NCI-H1436 (cell line): ENCODE data around the gene SNRNP25.

ENCODE experiments used
- DNase-seq: peaks from one replicate; lab custom pipeline; 2025; lab: John Stamatoyannopoulos, UW

The SNRNP25 gene

DNA sequence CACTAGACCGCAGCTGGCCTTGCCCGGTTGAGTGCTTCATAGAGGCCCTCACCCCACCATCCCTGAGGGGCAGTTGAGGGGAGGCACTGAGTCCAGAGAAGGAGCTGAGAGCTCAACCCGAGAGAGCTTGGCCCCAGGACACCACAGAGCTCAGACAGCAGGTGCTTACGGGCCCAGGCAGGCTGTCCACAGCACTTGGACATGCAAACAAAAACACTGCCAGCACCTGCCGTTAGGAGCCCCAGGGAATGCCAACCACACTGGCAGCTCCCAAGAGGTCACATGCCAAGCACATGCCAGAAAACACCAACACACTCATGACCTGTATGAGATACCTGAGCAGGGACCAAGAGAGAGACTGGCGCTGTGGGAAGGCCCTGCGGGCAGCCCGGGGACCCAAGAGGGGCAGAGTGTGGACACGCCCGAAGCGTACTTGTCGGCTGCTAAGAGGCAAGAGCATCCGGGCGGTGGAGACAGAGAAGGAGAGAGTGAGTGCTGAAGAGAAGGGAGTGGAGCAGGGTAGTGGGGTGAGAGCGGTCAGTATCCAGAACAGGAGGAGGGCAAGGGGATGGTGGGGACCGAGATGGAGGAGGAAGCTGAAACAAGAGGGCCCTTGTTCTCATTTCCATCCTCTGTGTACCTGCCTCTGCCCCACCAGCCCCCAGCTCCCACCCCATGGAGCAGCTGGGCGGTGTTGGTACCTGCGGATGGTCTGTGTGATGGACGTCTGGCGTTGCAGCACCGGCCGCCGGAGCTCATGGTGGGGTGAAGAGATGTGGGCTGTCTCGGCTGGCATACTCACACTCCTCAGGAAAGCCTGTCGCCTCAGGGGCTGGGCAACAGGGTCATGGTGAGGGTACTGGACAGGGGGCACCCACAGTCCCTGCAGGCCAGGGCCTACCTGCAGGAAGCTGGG is 10.6 kb downstream of the SNRNP25 start:
- no peak for DNase-seq

DNA sequence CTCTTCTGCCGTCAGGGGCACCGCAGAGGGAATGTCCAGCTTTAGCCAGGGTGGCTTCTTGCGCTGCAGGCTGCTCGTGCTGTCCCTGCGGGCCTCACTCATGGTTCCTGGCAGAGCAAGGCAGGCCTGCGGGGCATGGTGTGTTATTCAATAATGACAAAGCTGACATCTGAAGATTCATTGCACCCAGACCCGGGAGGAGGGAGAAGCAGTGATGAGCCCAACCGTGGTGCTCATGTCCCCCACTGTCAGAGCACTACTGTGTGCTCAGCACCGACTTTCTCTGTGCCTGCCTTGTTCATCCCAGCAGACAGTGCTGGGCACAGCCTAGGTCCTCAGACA is 11.3 kb downstream of the SNRNP25 start:
- no peak for DNase-seq

DNA sequence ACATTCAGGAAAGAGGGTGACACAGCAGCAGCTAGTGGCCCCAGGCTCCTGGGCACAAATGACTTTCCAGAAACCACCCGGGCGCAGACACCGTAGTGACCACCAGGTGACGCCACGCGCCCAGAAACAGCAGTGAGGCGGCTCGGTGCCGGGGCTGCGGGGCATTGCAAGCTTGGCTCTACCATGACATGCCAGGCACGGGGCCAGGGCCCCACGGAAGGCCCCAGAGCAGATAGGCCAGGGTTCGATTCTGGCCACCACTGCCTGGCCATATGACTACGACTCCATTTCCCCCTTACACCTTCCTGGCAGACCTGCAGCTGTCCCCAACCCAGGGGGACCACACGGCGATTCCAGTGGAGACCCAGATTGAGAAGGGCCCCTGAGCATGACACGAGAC is 12.1 kb downstream of the SNRNP25 start:
- peak; percentile 71 for DNase-seq

DNA sequence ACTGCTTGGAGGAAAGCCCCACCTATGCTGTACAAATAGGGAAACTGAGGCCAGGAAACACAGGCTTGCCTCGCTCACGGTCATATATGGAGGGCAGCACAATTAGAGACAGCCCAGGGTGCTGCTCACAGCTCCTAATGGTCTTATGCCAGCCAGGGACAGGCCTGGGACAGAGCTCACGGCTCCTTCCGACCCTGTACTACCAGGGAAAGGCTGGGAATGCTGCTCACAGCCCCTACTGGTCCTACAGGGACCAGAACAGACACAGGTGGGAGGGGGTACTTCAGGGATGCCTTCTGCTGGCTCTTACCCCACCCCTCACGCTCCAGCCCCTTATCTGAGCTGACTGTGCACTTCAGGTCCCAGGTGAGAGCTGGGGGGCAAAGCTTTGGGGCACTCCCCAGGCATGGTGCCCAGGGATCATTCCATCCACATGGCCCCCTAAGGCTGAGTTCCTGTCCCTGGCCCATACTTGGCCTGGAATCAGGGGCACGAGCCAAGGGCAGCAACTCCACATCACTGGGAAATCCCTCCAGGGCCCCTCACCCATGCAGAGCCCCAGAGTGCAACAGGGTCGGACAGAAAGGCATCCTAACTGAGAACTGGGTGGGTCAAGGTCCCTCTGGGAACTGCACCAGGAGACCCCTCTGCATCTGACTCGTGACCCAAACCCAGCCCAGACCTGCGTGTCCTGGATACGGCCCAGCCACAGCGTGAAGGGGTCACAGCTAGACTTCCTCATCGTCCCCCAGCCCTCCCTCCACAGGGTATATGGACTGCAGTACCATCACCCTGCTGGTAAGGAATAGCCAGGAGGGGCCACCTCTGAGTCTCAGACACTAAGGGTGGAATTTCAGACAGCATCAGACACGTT is 12.9 kb downstream of the SNRNP25 start:
- DNase-seq: no peak

DNA sequence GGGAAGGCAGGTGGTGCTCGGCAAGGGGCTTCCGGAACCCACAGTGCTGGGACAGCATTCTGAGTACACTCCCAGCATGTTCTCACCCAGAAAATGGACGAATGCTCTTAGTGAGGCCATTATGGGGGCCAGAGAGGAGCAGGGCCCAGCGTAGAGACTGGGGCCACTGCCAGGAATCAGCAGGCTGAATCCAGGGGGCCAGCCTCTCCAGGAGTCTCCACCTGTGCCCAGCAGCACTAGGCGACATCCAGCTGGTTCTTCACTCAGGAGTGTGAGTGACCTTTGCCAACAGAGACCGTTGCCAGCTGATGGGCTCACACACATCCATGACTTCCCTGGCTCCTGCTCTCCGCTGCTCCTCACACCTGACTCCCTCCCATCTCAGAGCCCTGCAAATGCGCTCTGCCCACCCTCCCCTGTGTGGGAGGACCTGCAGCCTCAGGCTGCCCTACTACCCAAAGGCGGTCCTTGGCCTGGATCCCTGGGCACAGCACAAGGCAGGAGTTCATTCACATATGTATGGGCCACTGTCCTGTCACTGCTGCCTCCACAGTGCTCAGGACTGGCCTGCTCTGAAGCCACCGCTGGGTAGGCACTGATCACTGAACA is 13.7 kb downstream of the SNRNP25 start:
- no peak for DNase-seq

DNA sequence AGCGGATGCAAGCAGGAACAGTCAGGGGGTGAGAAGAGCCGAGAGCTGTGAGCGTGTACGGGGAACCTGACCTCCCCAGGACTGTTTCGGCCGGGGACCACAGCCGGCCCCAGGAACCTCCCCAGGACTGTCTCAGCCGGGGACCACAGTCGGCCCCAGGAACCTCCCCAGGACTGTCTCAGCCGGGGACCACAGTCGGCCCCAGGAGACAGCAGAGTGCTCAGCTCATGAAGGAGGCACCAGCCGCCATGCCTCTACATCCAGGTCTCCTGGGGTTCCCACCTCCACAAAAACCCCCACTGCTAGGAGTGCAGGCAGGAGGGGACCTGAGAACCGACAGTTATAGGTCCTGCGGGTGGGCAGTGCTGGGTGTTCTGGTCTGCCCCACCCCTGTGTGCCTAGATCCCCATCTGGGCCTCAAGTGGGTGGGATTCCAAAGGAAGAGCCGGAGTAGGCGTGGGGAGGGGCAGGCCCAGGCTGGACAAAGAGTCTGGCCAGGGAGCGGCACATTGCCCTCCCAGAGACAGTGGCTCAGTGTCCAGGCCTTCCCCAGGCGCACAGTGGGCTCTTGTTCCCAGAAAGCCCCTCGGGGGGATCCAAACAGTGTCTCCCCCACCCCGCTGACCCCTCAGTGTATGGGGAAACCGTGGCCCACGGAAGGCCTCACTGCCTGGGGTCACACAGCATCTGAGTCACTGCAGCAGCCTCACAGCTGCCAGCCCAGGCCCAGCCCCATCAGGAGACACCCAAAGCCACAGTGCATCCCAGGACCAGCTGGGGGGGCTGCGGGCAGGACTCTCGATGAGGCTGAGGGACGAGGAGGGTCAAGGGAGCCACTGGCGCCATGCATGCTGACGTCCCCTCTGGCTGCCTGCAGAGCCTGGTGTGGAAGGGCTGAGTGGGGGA is 14.5 kb downstream of the SNRNP25 start:
- DNase-seq: no peak

DNA sequence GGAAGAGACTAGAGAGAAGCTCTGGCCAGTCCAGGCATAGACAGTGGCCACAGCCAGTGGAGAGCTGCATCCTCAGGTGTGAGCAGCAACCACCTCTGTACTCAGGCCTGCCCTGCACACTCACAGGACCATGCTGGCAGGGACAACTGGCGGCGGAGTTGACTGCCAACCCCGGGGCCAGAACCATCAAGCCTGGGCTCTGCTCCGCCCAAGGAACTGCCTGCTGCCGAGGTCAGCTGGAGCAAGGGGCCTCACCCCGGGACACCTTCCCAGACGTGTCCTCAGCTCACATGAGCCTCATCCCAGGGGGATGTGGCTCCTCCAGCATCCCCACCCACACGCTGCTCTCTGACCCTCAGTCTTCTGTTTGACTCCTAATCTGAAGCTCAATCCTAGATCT is 15.6 kb downstream of the SNRNP25 start:
- no peak for DNase-seq

DNA sequence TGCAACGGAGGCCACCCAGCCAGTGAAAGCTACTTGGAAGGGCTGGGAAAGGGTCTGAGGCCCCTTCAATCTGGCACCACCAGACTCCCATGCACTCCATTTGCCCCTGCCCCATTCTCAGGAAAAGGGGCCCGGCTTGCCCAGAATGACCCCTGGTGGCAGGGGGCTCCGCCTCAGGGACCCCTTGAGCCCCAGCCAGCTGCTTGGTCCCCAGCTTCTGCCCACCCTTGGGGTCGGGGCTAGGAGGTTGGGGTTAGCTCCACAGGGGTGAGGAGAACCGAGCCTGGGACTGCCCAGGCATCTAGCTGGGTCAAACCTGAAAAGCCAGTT is 17.5 kb downstream of the SNRNP25 start:
- DNase-seq: no peak

DNA sequence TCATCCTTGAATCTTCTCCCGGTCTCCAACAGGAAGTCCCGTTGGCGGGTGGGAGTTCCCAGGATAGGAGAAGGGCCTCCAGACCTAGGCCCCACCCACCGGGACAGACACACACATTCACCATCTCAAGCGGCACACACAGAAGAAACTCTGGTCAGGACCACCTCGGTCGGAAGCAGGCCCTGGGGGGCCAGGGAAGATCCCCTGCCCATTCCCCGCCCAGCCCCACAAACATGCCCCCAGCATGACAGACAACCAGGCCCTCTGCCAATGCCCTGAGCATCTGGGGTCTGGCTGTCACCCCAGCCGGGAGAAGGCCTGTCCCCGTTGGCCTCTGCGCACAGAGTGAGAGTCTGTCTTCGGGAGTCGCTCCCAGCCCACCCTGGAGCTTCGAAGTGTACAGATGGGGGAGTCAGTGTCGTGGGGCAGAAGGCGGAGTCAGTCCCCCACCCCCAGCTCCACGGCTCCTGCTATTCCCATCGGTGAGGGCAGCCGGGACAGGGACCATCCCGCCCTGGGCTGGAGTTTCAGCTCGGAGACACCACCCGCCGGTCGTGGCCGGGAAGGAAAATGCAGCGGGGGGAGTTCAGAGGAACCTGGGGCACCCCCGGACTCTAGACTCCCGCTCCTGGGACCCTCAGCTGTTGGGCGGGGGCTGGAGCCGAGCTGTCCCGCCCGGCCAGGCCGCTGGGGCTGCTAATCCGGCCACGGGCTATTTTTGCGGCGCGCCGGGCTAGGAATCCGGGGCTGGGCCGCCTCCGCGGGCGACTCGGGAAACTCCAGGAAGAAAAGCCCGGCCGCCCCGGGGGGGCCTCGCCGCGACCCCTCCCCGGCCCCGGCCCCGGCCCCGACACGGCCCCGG is 18.1 kb downstream of the SNRNP25 start:
- no peak for DNase-seq

DNA sequence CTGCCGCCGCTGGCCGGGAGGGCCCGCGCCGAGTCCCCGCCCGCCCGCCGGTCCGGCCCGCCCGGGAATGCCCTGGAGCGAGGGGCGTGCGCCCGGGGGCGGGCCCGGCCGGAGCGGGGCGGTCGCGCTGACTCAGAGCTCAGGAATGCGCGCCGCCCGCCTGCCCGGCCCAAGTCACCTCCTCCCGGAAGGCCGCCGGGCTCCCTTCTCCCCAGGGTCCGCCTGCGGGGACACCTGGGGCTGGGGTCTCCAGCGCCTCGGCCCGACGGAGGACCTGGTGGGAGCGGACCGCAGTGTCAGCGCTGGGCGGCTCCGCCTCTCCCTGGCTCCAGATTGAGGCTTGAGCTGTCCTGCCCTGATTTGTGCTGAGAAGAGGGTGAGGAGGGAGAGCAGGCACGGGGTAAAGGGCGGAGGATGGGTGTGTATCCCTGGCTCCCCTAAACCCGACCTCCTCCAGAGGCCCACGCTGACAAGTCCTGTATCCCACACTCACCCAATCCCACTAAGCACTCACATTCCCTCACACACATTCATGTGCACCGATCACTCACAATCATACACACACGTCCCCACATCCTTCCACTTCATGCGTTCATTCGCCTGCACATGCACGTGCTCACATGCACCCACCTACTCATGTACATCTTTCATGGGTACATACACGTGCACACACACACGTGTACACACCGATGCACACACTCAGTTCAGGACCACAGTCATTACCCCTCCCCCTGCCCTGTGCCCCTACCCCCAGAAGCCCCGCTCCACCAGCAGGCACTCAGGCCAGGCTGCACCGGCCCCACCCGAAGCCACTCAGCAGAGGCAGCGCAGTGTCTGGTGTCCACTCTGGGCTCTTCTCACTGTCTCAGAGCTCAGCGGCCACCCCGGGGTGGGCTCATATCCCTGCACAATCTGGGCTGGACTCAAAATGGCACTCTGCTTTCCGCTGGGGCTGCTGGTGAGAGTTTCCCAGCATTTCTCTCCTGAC is 19.2 kb downstream of the SNRNP25 start, which contains the start of gene RHBDF1:
RHBDF1 (minus strand) TSS at position 71 of the 988 bp plus-strand sequence. CDS start 7,616 bp downstream, outside the sequence.
- no peak for DNase-seq

DNA sequence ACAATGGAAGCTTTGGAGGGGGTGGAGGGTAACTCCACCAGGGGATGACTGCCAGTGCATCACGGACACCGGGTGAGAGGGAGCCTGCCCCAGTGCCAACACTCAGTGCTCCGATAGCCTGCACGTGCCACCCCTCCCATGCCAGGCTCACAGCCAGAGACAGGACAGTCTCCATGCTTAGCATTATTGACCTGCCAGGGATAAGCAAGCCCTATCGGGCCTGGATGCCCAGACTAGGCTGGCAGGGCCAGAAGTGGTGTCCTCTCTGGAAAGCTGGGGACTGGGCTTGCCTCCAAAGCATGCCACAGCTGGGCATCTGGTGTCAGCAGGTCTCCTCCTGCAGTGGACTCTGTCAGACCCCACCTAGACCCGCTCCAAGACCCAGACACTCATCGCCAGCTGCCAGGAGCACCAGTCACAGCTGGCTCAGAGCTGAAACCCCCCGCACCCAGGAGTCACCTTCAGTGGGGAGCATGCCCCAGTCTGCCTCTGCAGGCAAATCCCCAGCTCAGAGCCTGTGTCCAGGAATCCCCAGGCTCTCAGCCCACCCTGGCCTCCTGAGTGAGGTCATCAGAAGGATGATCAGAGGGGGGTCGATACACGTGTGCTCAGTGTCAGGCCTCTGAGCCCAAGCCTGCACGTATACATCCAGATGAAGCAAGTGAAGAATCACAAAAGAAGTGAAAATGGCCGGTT is 20.6 kb downstream of the SNRNP25 start:
- no peak for DNase-seq

DNA sequence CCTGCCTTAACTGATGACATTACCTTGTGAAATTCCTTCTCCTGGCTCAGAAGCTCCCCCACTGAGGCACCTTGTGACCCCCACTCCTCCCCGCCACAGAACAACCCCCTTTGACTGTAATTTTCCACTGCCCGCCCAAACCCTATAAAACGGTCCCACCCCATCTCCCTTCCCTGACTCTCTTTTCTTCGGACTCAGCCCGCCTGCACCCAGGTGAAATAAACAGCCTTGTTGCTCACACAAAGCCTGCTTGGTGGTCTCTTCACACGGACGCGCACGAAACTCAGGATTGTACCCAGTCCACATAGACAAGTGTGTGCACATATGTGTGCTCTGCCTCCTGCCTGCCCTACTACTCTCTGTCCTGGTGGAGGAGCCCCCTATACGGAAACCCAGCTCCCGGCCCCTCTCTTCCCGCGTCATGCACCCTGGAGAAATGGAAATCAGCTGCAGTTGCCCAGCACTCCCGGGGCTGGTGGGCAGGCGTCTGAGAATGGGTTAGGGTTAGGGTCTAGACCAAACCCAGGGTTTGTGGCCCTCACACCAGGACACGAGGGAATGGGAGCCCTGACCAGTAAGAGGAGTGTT is 21.2 kb downstream of the SNRNP25 start:
- DNase-seq: no peak

DNA sequence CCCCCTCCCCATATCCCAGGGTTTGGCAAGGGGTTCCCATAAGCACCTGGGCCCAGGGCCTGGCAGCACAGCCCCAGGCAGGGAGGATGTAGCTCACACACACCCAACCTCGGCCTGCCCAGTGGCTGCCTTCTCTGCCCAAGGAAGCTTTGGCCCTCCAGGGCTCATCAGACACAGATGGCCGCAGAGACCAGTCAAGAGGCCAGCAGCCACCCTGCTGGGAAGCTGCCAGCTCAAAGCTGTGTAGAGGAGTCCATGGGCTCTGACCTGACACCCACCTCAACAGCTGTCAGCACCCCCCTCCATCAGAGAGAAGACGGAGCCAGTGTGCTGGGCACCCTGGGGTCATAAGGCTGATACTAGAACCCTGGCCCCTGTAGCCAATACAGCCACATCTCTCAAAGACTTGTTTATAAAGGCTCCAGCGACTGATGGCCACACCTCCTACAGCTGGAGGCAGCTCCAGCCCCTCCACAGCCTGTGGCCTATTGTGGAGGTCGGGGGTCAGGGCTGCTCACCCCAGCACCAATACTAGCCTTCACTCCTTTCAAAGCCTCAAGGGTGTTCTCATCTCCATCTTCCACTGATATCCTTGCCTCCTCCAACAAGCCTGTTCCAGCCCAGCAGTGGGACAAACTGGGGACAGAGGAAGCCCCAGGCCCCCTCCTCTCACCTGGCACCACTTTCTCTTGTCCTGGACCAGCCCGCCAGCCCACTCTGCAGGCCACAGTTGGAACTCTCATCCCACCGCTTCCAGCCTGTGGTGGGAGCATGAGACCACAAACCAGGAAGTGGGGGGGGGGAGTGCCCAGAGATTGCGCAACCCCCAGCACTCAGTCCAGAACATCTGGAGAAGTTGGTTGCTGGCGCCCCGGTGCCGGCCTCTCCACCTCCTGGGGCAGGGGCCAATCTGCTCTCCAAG is 22.2 kb downstream of the SNRNP25 start:
- no peak for DNase-seq

DNA sequence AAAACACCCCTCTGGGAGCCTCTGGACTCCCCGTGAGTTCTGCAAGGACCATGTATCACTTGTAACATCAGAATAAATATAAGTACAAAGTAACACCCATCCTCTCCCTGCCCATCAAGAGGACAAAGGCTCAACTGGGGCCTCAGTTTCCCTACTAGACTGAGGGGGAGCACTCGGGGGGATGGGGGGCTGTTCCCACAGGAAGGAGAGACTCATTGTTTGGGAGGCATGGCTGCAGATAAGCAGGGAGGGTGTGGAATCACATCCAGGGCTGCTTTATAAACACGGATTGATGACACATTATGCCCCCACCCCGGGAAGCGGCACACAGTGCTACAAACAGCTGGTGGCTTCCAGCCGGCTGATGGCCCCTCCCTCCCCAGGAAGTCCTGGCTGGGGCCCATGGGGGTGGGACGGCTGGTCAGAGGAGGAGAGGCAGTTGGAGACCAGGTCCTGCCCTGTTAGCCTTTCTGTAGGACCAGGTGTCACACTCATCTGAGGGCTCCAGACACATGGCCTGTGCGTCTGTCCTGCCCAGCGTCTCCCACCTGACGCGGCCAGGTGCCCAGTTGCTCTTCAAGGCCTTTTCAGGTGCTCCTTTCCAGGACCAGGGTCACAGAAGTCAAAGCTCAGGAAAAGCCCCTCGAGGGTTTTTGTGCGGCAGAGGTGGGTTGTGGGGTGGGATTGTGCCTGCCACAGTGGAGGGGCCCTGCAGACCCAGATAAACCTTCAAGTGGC is 23.1 kb downstream of the SNRNP25 start:
- DNase-seq: no peak

DNA sequence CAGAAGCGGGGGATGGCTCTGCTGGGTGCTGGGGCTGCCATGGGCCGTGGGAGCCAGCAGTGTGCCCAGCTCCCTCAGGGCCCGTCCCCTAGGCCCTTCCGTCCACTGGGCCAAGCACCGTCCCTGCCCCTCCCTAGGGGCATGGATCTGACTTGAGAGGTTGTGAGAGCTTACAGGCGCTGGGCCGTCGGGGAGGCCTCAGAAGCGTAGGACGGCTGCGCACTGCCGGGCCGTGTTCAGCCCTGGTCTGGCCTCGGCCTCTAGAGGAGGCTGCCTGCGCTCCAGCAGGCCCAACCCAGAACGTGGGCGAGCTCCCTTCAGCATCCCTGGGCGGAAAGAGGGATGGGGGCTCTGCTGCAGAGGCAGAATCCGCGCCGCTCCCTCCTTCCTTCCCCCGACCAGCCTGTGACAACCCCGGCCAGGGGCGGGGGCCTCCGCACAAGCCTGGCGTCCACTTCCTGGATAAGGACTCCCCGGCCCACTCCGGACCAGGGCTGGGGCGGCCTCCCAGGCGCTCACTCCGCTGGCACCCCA is 23.7 kb downstream of the SNRNP25 start:
- no peak for DNase-seq

DNA sequence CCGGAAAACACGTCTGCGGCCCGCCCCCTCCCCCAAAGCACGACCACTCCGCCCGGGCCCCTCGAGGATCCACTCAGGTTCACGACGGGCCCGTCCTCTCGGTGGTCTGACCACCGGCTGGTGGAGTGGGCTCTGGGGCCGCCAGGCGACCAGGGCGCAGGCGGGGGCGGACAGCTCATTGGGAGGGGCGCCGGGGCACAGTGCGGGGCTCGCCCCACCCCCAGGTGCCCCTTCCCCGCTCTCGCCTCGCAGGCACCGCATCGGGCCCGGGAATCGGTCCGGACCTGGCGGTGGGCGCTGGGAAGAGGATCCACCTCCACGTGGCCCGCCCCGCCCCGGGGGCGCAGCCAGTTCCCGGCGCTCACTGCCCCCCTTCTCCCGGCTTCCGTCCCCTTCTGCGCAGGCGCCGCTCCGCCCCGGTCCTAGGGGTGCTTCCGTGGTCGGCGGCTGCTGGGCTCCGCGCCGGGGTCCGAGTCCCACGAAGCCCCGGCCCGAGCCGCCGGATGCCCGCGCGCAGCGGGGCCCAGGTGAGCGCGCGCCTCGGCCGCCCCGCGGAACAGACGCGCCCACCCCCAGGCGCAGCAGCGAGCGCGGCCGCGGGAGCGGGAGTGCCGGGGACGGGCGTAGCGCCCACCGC is 24.3 kb downstream of the SNRNP25 start, which contains the start of gene MPG:
MPG (plus strand) TSS at position 419 of the 637 bp plus-strand sequence; CDS start at position 504, 85 bp downstream.
- DNase-seq: peak; percentile 55
